Liver (tissue), 9 donors: ENCODE results near the gene ZNF536. TPM values are rescaled to one million over a fixed set of nuclear protein-coding genes. Genes with fewer than 3 reads are reported as not detected.

ENCODE experiments used
- DNase-seq: peaks from one replicate; pipeline ENCODE4 v3.0.0-alpha.2; 2017; ENCODE audit warnings: low spot score
- H3K27ac ChIP-seq, 2 donors: one replicate each; pipeline ENCODE4 v1.7.0; 2013; ENCODE audit warnings: inconsistent platforms in 2 of 2, low read length in 2 of 2, control low read depth in 1 of 2, low read depth in 1 of 2, mild to moderate bottlenecking in 1 of 2
- H3K27me3 ChIP-seq, 4 donors: one replicate each; pipeline versions ENCODE4 v1.6.1 to v1.7.0; 2013; ENCODE audit warnings: low read length in 3 of 4, inconsistent platforms in 1 of 4, mild to moderate bottlenecking in 1 of 4, moderate library complexity in 1 of 4; ENCODE audit not compliant: control insufficient read depth in 4 of 4, insufficient read depth in 4 of 4
- H3K36me3 ChIP-seq, 4 donors: one replicate each; pipeline versions ENCODE4 v1.6.1 to v1.7.0; 2013; ENCODE audit warnings: low read length in 3 of 4, mild to moderate bottlenecking in 3 of 4, low read depth in 1 of 4, moderate library complexity in 1 of 4; ENCODE audit not compliant: control insufficient read depth in 4 of 4, insufficient read depth in 3 of 4
- H3K4me1 ChIP-seq, 4 donors: one replicate each; pipeline versions ENCODE4 v1.6.1 to v1.7.0; 2013; ENCODE audit warnings: low read length in 3 of 4, mild to moderate bottlenecking in 3 of 4, moderate library complexity in 1 of 4; ENCODE audit not compliant: control insufficient read depth in 4 of 4, insufficient read depth in 4 of 4
- H3K4me3 ChIP-seq, 3 donors: one replicate each; pipeline versions ENCODE4 v1.6.1 to v1.7.0; 2013; ENCODE audit warnings: low read length in 3 of 3, control low read depth in 1 of 3, low read depth in 1 of 3, mild to moderate bottlenecking in 1 of 3
- H3K9ac ChIP-seq, 2 donors: one replicate each; pipeline ENCODE4 v1.7.0; 2013; ENCODE audit warnings: low read length in 2 of 2, mild to moderate bottlenecking in 2 of 2, moderate library complexity in 2 of 2, control low read depth in 1 of 2, low read depth in 1 of 2
- H3K9me3 ChIP-seq, 4 donors: one replicate each; pipeline versions ENCODE4 v1.6.1 to v1.7.0; 2013; ENCODE audit warnings: low read length in 3 of 4; ENCODE audit not compliant: control insufficient read depth in 4 of 4
- ATF3 ChIP-seq: IDR thresholded peaks from 2 replicates; pipeline ENCODE4 v1.6.1; 2016; ENCODE audit warnings: antibody characterized with exemption
- EGR1 ChIP-seq, 2 donors: IDR thresholded peaks; 2 replicates each; pipeline ENCODE4 v1.6.1; 2016 to 2018; ENCODE audit warnings: antibody characterized with exemption in 2 of 2, low read depth in 2 of 2
- FOXA1 ChIP-seq: IDR thresholded peaks from 2 replicates; pipeline ENCODE4 v1.6.1; 2016; ENCODE audit warnings: antibody characterized with exemption
- FOXA2 ChIP-seq: IDR thresholded peaks from 2 replicates; pipeline ENCODE4 v1.6.1; 2016; ENCODE audit warnings: antibody characterized with exemption
- GABPA ChIP-seq, 2 donors: IDR thresholded peaks in 1 of 2; conservative IDR thresholded peaks in 1 of 2; 2 replicates each; pipeline ENCODE4 v1.6.1; 2016; ENCODE audit warnings: antibody characterized with exemption in 2 of 2, mild to moderate bottlenecking in 1 of 2, moderate library complexity in 1 of 2
- NR2F2 ChIP-seq: IDR thresholded peaks from 2 replicates; pipeline ENCODE4 v1.6.1; 2016; ENCODE audit warnings: antibody characterized with exemption
- RAD21 ChIP-seq, 2 donors: IDR thresholded peaks; 2 replicates each; pipeline ENCODE4 v1.6.1; 2016; ENCODE audit warnings: antibody characterized with exemption in 2 of 2, mild to moderate bottlenecking in 2 of 2
- REST ChIP-seq: IDR thresholded peaks from 2 replicates; pipeline ENCODE4 v1.6.1; 2016; ENCODE audit warnings: antibody characterized with exemption, mild to moderate bottlenecking
- RXRA ChIP-seq, 2 donors: IDR thresholded peaks; 2 replicates each; pipeline ENCODE4 v1.6.1; 2017 to 2018; ENCODE audit warnings: antibody characterized with exemption in 2 of 2, mild to moderate bottlenecking in 1 of 2
- TAF1 ChIP-seq: conservative IDR thresholded peaks from 2 replicates; pipeline ENCODE4 v1.6.1; 2016; ENCODE audit warnings: antibody characterized with exemption, mild to moderate bottlenecking
- YY1 ChIP-seq: IDR thresholded peaks from 2 replicates; pipeline ENCODE4 v1.6.1; 2016; ENCODE audit warnings: antibody characterized with exemption, mild to moderate bottlenecking
- ZBTB33 ChIP-seq: IDR thresholded peaks from 2 replicates; pipeline ENCODE4 v1.6.1; 2016; ENCODE audit warnings: antibody characterized with exemption
- WGBS: extraction: QIAGEN DNeasy Blood & Tissue Kit; methylation state at CpG from one replicate; pipeline ENCODE4 v1.1.7; 2013; 5-methylcytosine and 5-hydroxymethylcytosine counted together
- polyA plus RNA-seq, 2 donors: library from polyadenylated mRNA; stranded (reverse) in 1 of 2; unstranded in 1 of 2; fragments of 200-250 nt in 1 of 2; fragments of >200 nt in 1 of 2; fragmentation: Nextera tagmentation in 1 of 2; extraction: Ambion mirVana in 1 of 2; gene quantifications; one replicate each; pipeline versions ENCODE4 v1.2.1 to v1.2.3, GENCODE V29; 2013 to 2015
- total RNA-seq, 2 donors: library from RNA; depleted of rRNA; stranded (reverse); fragments of >200 nt; gene quantifications; one replicate each; pipeline ENCODE4 v1.2.3, GENCODE V29; 2014
- TF ChIP-seq, protein P1 (sequence below): fragments of 150-350 bp; IDR thresholded peaks from 2 replicates; pipeline ENCODE4 v1.5.1; 2017; ENCODE audit warnings: improper control_type of control experiment, low read depth, low read length; ENCODE audit not compliant: missing input control
- donor health status: healthy.
- donor health status: healthy.
- donor health status: healthy.
- donor health status: healthy.
- donor health status: healthy.

The ZNF536 gene
- total and polyA plus RNA-seq, 4 donors, result 0.02 to 0.17 (median 0.08) TPM

GRCh38 chr19:30323904-30324303, 48.3 kb upstream of the ZNF536 start (continued):
- TF ChIP-seq ZBTB33 (no peak), FOXA1 (no peak), TAF1 (no peak), YY1 (no peak), GABPA (IDR thresholded peaks at IDR 0.05 in 1 of 2, conservative IDR thresholded peaks at IDR 0.05 in 1 of 2) (no peak), REST (no peak), RXRA (IDR thresholded peaks at IDR 0.05) (no peak)

- WGBS, result 82% methylated on average over 7 of the region's 7 CpGs
- no peak overlapping the region for H3K4me3 ChIP-seq
- DNase-seq, result no peak
Measured at GRCh38 chr19:30324982-30325381, 47.2 kb upstream of the ZNF536 start.

DNA sequence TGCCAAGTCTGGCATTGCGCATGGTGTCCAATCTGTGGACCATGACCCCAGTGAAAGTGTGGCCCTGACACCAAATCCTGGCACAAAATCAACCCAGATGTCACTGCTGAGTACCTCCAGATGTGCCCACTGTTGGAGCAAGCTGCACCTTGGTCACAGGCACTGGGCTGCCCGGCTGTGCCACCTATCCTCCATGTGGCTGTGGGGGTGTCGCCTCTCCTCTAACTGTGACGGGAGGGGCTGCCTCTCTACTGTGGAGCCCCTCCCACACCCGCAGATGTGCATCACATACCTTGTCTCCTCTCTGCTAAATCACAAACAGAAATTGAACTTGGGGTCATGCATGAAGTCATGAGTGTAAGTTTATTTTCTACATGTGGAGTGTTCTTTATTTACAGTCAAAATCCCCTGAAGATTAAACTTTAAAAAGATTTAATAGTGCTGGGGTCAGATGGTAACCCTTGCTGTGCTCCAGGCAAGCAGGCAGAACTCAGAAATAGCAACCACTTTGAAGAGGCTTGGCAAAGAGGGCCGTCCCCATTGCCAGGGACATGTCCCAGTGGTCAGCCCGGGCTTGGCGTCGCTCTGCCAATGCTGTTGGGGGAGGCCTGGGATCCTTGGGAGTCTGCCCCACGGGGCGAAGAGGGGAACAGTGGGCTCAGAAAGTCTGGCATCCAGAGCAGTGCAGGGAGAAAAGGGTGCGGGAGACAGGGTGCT, 46.4 kb upstream of the ZNF536 start:
- H3K36me3 ChIP-seq, result no peaks in the 10 kb centered on the region
- no peak overlapping the region for H3K4me3 ChIP-seq
- H3K9me3 ChIP-seq, result no peaks in the 10 kb centered on the region
- 71% methylated on average over 12 of the region's 12 CpGs for WGBS
- DNase-seq, result no peak
- H3K9ac ChIP-seq, result no peak overlapping the region
- no peak overlapping the region for H3K27ac ChIP-seq
- H3K27me3 ChIP-seq, result peaks cover 0 to 2% (median 0%) of the 10 kb centered on the region in 4 donors
- no peaks in the 10 kb centered on the region for H3K4me1 ChIP-seq
- TF ChIP-seq EGR1 (IDR thresholded peaks at IDR 0.05; ENCODE audit: low read depth in 2 of 2) (no peak), FOXA1 (no peak), ATF3 (no peak), YY1 (no peak), RAD21 (IDR thresholded peaks at IDR 0.05) (no peak), REST (no peak), NR2F2 (no peak)
- TF ChIP-seq, protein P1, sequence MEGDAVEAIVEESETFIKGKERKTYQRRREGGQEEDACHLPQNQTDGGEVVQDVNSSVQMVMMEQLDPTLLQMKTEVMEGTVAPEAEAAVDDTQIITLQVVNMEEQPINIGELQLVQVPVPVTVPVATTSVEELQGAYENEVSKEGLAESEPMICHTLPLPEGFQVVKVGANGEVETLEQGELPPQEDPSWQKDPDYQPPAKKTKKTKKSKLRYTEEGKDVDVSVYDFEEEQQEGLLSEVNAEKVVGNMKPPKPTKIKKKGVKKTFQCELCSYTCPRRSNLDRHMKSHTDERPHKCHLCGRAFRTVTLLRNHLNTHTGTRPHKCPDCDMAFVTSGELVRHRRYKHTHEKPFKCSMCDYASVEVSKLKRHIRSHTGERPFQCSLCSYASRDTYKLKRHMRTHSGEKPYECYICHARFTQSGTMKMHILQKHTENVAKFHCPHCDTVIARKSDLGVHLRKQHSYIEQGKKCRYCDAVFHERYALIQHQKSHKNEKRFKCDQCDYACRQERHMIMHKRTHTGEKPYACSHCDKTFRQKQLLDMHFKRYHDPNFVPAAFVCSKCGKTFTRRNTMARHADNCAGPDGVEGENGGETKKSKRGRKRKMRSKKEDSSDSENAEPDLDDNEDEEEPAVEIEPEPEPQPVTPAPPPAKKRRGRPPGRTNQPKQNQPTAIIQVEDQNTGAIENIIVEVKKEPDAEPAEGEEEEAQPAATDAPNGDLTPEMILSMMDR, result no peak

More at GRCh38 chr19:30324982-30325381, 47.2 kb upstream of the ZNF536 start:
- no peaks in the 10 kb centered on the region for H3K9me3 ChIP-seq
- H3K4me1 ChIP-seq, result no peaks in the 10 kb centered on the region
- H3K27ac ChIP-seq, result no peak overlapping the region
- peaks cover 0 to 5% (median 0%) of the 10 kb centered on the region in 4 donors for H3K27me3 ChIP-seq
- TF ChIP-seq EGR1 (IDR thresholded peaks at IDR 0.05; ENCODE audit: low read depth in 2 of 2), result no peak
- TF ChIP-seq, protein P1, result no peak
- TF ChIP-seq FOXA1, result no peak
- TF ChIP-seq FOXA2, result no peak
- H3K9ac ChIP-seq, result no peak overlapping the region
- no peaks in the 10 kb centered on the region for H3K36me3 ChIP-seq
